H1 (cell line): Measurements from ENCODE around the gene IWS1.

Experiments used
- ATF3 ChIP-seq: IDR thresholded peaks from 2 replicates; pipeline ENCODE4 v1.6.1; 2011; ENCODE audit warnings: low read depth, mild to moderate bottlenecking, low read length; ENCODE audit not compliant: insufficient read depth
- CEBPB ChIP-seq: IDR thresholded peaks from 2 replicates; pipeline ENCODE4 v1.6.1; 2012; ENCODE audit warnings: low read depth, low read length
- CHD1 ChIP-seq: IDR thresholded peaks from 2 replicates; pipeline ENCODE4 v1.6.1; 2012; ENCODE audit warnings: low read depth, low read length, improper control_type of control experiment
- CTCF ChIP-seq, 3 experiments: IDR thresholded peaks; 1 replicate in 2 of 3; 2 replicates in 1 of 3; pipeline versions ENCODE4 v1.5.1 to v1.6.1; 2011; ENCODE audit warnings: low read length in 3 of 3, mild to moderate bottlenecking in 3 of 3, inconsistent platforms in 2 of 3, low read depth in 1 of 3, moderate library complexity in 1 of 3; ENCODE audit not compliant: insufficient read depth in 1 of 3; ENCODE audit errors: control extremely low read depth in 1 of 3
- EP300 ChIP-seq, 2 experiments: IDR thresholded peaks; 1 replicate in 1 of 2; 2 replicates in 1 of 2; pipeline ENCODE4 v1.6.1; 2011 to 2012; ENCODE audit warnings: low read depth in 2 of 2, low read length in 2 of 2, mild to moderate bottlenecking in 2 of 2, borderline replicate concordance in 1 of 2, inconsistent platforms in 1 of 2, moderate library complexity in 1 of 2
- HDAC6 ChIP-seq: IDR thresholded peaks from one replicate; pipeline ENCODE4 v1.7.1; 2012; ENCODE audit warnings: low read depth, mild to moderate bottlenecking, inconsistent platforms, low read length, moderate library complexity
- NRF1 ChIP-seq: IDR thresholded peaks from 2 replicates; pipeline ENCODE4 v1.6.1; 2011; ENCODE audit warnings: mild to moderate bottlenecking, low read depth, low read length, improper control_type of control experiment
- PHF8 ChIP-seq: fragments of 200-600 bp; sonication (generic); conservative IDR thresholded peaks from 2 replicates; pipeline ENCODE4 v1.7.1; 2012; ENCODE audit warnings: low read depth, mild to moderate bottlenecking, inconsistent platforms, low read length, moderate library complexity
- POLR2A ChIP-seq, 2 experiments: IDR thresholded peaks; 1 replicate in 1 of 2; 2 replicates in 1 of 2; pipeline ENCODE4 v1.6.1; 2011; ENCODE audit warnings: low read depth in 2 of 2, low read length in 2 of 2, mild to moderate bottlenecking in 2 of 2; ENCODE audit errors: control extremely low read depth in 1 of 2
- SP1 ChIP-seq: IDR thresholded peaks from 2 replicates; pipeline ENCODE4 v1.6.1; 2011; ENCODE audit warnings: low read depth, low read length
- SP4 ChIP-seq: IDR thresholded peaks from 2 replicates; pipeline ENCODE4 v1.6.1; 2012; ENCODE audit warnings: low read length, inconsistent platforms
- TCF12 ChIP-seq: IDR thresholded peaks from 2 replicates; pipeline ENCODE4 v1.6.1; 2011; ENCODE audit warnings: low read depth, mild to moderate bottlenecking, low read length
- TEAD4 ChIP-seq: IDR thresholded peaks from 2 replicates; pipeline ENCODE4 v1.6.1; 2012; ENCODE audit warnings: low read depth, low read length, inconsistent platforms, mixed read lengths

GRCh38 chr2:127506510-127506909 lies 19.8 kb downstream of the IWS1 start:
- no peak for TF ChIP-seq EP300 (IDR thresholded peaks at IDR 0.05; ENCODE audit: borderline replicate concordance in 1 of 2, low read depth in 2 of 2, low read length in 2 of 2)
- no peak for TF ChIP-seq CTCF (IDR thresholded peaks at IDR 0.05; ENCODE audit: control extremely low read depth in 1 of 3, insufficient read depth in 1 of 3, low read depth in 1 of 3, low read length in 3 of 3)
- TF ChIP-seq POLR2A (IDR thresholded peaks at IDR 0.05; ENCODE audit: control extremely low read depth in 1 of 2, low read depth in 2 of 2, low read length in 2 of 2): no peak
- no peak for TF ChIP-seq CEBPB
- TF ChIP-seq SP1: no peak
- no peak for TF ChIP-seq CHD1
- no peak for TF ChIP-seq PHF8
- TF ChIP-seq ATF3: no peak
- no peak for TF ChIP-seq TCF12
- no peak for TF ChIP-seq HDAC6
- no peak for TF ChIP-seq SP4
- TF ChIP-seq TEAD4: no peak
- no peak for TF ChIP-seq NRF1
